Measurements from ENCODE around the gene BARHL1. TPM values are rescaled to one million over a fixed set of nuclear protein-coding genes. Genes with fewer than 3 reads are reported as not detected.
A peak's percentile ranks its signal among the peaks of the same experiment; 100 is the strongest.

Gene BARHL1
- total RNA-seq (not detected), polyA plus RNA-seq (under 1 TPM in 1 of 2 donors, not detected in 1; 0.27 TPM)

DNA sequence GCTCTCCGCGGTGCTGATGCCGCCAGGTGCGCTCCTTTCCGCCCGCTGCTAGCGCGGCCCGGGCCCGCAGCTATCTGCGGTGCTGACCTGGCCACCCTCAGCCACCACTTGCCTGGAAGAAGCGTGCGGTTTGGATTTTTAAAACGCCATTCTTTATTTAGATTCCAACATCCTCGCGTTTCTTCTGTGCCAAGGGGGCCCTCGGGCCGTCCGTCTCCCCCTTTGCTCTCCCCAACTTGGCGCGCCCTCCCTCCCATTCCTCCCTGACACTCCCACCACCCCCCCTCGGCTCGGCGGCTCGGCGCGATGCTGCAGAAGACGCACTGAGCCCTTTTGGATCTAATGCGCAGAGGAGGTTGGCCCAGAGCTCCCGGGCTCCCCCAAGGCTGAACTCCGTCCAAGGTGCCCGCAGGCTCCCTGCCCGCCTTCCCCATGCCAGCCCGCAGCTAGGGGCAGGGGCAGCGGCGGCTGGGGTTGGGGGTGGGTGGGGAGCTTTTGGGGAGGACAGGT is at the start of gene BARHL1:
BARHL1 (plus strand) TSS at position 331 of the 510 bp plus-strand sequence. CDS start 192 bp downstream, outside the sequence.
- TF ChIP-seq, protein P1, sequence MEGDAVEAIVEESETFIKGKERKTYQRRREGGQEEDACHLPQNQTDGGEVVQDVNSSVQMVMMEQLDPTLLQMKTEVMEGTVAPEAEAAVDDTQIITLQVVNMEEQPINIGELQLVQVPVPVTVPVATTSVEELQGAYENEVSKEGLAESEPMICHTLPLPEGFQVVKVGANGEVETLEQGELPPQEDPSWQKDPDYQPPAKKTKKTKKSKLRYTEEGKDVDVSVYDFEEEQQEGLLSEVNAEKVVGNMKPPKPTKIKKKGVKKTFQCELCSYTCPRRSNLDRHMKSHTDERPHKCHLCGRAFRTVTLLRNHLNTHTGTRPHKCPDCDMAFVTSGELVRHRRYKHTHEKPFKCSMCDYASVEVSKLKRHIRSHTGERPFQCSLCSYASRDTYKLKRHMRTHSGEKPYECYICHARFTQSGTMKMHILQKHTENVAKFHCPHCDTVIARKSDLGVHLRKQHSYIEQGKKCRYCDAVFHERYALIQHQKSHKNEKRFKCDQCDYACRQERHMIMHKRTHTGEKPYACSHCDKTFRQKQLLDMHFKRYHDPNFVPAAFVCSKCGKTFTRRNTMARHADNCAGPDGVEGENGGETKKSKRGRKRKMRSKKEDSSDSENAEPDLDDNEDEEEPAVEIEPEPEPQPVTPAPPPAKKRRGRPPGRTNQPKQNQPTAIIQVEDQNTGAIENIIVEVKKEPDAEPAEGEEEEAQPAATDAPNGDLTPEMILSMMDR (IDR thresholded peaks at IDR 0.05) = no peak
- peaks cover 0 to 67% (median 27%) of the 10 kb centered on the region in 4 donors for H3K27me3 ChIP-seq
- peak within 1 kb of the TSS in 1 of 4 donors; percentile 35 for H3K4me3 ChIP-seq
- 6% methylated on average over 33 to 36 of the region's 36 CpGs for whole genome bisulfite sequencing, 2 donors
- no peaks in the 10 kb centered on the region for H3K9me3 ChIP-seq
- DNase-seq (peak in 1 of 6 donors; percentile 75), ATAC-seq (no peak), FAIRE-seq (no peak)
- peaks cover 0 to 3% (median 0%) of the 10 kb centered on the region in 3 donors for H3K4me1 ChIP-seq
- no peaks in the 10 kb centered on the region for H3K36me3 ChIP-seq
- H3K27ac ChIP-seq = no peak within 1 kb of the TSS
- intact Hi-C loops (cut with DNase I) = no loop called here

GRCh38 chr9:132534832-132535231 is 47.6 kb upstream of the BARHL1 start:
- DNase-seq = no peak
- H3K27ac ChIP-seq = no peak overlapping the region
- no peaks in the 10 kb centered on the region for H3K9me3 ChIP-seq
- H3K4me1 ChIP-seq = no peaks in the 10 kb centered on the region
- no peak for ATAC-seq
- no peak overlapping the region for H3K4me3 ChIP-seq
- H3K27me3 ChIP-seq = no peaks in the 10 kb centered on the region
- 84 to 87% methylated on average over 2 of the region's 2 CpGs for WGBS, 2 donors
- H3K36me3 ChIP-seq = no peaks in the 10 kb centered on the region
- FAIRE-seq = no peak
- TF ChIP-seq, protein P1 (IDR thresholded peaks at IDR 0.05) = no peak
- intact Hi-C loops (cut with DNase I) = no loop called here

DNA sequence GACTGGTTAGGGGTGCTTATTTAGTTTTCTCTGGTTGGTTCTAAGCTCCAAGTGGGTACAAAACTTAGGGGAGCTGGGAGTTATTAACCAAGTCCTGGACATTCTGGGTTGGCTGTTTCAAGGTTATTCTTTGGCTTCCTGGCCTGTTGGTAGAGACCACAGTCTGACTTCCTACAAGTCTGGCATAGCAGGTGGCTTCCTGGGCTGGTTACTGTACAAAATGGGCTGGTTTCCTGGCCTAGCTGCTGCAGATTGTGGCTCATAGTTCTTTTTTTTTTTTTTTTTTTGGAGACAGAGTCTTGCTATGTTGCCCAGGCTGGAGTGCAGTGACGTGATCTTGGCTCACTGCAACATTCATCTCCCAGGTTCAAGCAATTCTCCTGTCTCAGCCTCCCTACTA is 46.3 kb upstream of the BARHL1 start:
- no peaks in the 10 kb centered on the region for H3K36me3 ChIP-seq
- no peak for FAIRE-seq
- no peaks in the 10 kb centered on the region for H3K9me3 ChIP-seq
- H3K27me3 ChIP-seq = no peaks in the 10 kb centered on the region
- TF ChIP-seq, protein P1 (IDR thresholded peaks at IDR 0.05) = no peak
- no peaks in the 10 kb centered on the region for H3K4me1 ChIP-seq
- DNase-seq = no peak
- ATAC-seq = no peak
- no peak overlapping the region for H3K27ac ChIP-seq
- 91 to 93% methylated on average over 1 of the region's 1 CpG for WGBS, 2 donors
- intact Hi-C loops (cut with DNase I) = no loop called here
- no peak overlapping the region for H3K4me3 ChIP-seq

DNA sequence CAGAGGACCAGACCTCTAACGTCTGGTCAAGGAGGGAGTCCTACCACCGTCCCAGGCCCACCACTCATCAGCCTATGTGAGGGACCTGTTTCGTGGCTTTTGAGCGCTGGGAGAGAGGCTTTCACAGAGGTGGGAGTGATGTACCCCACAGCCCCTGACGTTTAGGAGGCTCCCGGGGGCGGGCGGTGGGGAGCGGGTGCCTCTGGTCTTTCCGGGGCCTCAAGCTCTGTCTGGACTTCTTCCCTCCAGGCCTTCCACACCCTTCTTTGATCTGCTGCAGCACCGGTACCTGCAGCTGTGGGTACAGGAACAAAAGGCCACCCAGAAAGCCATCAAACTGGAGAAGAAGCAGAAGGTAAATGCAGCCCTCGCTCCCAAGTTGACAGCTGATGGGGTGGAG is 45.1 kb upstream of the BARHL1 start:
- ATAC-seq = no peak
- Histone ChIP-seq H3K4me1 (no peaks in the 10 kb centered on the region), H3K27ac (no peak overlapping the region), H3K27me3 (no peaks in the 10 kb centered on the region), H3K9me3 (no peaks in the 10 kb centered on the region), H3K36me3 (no peaks in the 10 kb centered on the region), H3K4me3 (no peak overlapping the region)
- 78 to 84% methylated on average over 11 to 12 of the region's 12 CpGs for WGBS, 2 donors
- TF ChIP-seq, protein P1 (IDR thresholded peaks at IDR 0.05) = no peak
- DNase-seq = peak in 1 of 6 donors; percentile 22
- intact Hi-C loops (cut with DNase I) = no loop called here
- no peak for FAIRE-seq

DNA sequence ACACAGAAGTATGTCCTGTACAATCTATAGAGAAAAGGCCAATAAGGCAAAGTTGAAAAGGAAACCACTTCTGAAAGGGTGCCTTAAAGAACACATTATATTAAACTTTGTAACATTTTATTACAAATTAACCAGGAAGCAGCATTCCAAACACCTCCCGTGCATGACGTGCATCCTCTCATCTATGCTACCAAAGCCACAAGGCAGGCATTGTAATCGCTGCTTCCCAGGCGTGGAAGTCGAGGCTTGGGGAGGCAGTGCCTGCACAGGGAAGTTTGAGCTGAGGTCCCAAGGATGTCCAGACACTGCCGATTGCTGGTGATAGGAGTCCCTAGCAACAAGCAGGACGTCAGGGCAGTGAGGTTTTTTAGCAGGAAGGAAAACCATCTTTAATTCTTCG is 44.3 kb upstream of the BARHL1 start:
- Histone ChIP-seq H3K4me1 (no peaks in the 10 kb centered on the region), H3K27ac (no peak overlapping the region), H3K9me3 (no peaks in the 10 kb centered on the region), H3K4me3 (no peak overlapping the region), H3K27me3 (no peaks in the 10 kb centered on the region), H3K36me3 (no peaks in the 10 kb centered on the region)
- WGBS, 2 donors = 39% methylated on average over 8 of the region's 8 CpGs
- DNase-seq (peak in 3 of 6 donors; percentile 6 to 21 (median 13)), ATAC-seq (peak; percentile 38 to 69 (median 54)), FAIRE-seq (no peak)
- intact Hi-C loops (cut with DNase I) = no loop called here
- TF ChIP-seq, protein P1 (IDR thresholded peaks at IDR 0.05) = no peak
